ENCODE results near the gene ISY1.

Gene ISY1

DNA sequence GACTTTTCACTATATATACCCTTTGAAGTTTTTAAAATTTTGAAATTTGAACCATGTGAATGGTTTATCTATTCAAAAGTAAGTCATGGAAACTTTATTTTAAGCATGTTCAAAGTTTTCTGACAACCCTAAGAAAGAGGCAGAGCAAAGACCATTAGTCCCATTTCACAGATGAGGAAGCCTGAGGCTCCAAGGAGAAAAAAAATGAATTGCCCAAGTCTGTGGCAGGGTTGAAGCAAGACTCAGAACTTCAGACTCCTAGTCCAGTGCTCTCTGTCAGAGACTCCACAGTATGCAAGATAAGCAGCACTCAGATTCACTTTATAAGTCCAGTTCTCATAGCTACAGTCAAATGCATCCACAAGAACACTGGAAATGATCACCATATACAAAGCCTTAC, 43.7 kb downstream of the ISY1 start:
- Histone ChIP-seq H3F3A (ENCODE audit: low read depth) (no peaks in the 10 kb centered on the region), H3K9ac (ENCODE audit: low read depth, low read length, poor library complexity, severe bottlenecking) (peak overlapping the region; percentile 20), H3K79me2 (ENCODE audit: insufficient read depth, low read length) (peaks cover 52% of the 10 kb centered on the region), H3K4me1 (ENCODE audit: insufficient read depth, low read length, poor library complexity, severe bottlenecking) (peaks cover 50% of the 10 kb centered on the region), H3K9me3 (ENCODE audit: insufficient read depth, low read depth, low read length) (no peaks in the 10 kb centered on the region), H3K4me3 (ENCODE audit: low read length, poor library complexity, severe bottlenecking) (no peak overlapping the region), H3K27me3 (ENCODE audit: insufficient read depth, low read length, poor library complexity, severe bottlenecking) (no peaks in the 10 kb centered on the region), H3K9me2 (replicated peaks; ENCODE audit: low read depth, low read length) (no peaks in the 10 kb centered on the region), H2AFZ (ENCODE audit: low read length) (no peak overlapping the region), H3K4me2 (ENCODE audit: low read depth, low read length, poor library complexity, severe bottlenecking) (peak overlapping the region; percentile 77), H3K36me3 (ENCODE audit: insufficient read depth, low read length) (no peaks in the 10 kb centered on the region), H4K20me1 (ENCODE audit: insufficient read depth, low read length, poor library complexity, severe bottlenecking) (peaks cover 5% of the 10 kb centered on the region)
- TF ChIP-seq, protein P1, sequence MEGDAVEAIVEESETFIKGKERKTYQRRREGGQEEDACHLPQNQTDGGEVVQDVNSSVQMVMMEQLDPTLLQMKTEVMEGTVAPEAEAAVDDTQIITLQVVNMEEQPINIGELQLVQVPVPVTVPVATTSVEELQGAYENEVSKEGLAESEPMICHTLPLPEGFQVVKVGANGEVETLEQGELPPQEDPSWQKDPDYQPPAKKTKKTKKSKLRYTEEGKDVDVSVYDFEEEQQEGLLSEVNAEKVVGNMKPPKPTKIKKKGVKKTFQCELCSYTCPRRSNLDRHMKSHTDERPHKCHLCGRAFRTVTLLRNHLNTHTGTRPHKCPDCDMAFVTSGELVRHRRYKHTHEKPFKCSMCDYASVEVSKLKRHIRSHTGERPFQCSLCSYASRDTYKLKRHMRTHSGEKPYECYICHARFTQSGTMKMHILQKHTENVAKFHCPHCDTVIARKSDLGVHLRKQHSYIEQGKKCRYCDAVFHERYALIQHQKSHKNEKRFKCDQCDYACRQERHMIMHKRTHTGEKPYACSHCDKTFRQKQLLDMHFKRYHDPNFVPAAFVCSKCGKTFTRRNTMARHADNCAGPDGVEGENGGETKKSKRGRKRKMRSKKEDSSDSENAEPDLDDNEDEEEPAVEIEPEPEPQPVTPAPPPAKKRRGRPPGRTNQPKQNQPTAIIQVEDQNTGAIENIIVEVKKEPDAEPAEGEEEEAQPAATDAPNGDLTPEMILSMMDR (conservative IDR thresholded peaks at IDR 0.05; ENCODE audit: low read length), result no peak
- TF ChIP-seq EZH2phosphoT487 (IDR thresholded peaks at IDR 0.05; ENCODE audit: borderline replicate concordance), result no peak

DNA sequence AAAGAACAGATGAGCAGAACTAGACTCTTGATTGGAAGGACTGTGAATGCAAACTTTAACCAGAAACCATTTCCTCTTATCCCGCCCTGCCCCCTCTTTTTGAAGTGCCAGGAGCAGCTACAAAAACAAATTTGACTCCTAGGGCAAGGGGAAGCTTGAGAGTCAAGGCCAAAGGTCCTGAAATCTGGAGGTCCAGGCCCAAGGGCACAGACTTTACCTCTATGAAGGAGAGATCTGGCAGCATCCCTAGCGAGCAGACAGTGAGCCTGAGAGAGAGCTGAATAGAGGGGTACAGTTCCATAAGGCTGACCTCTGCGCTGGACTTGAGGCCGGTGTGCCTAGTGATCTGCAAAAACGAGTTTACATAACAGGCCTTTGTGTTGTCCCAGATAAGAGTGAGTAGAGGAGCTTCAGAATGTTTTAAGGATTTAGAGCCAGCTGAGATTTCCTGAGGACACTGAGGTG, 44.3 kb downstream of the ISY1 start:
- Histone ChIP-seq H3K36me3 (ENCODE audit: insufficient read depth, low read length) (no peaks in the 10 kb centered on the region), H4K20me1 (ENCODE audit: insufficient read depth, low read length, poor library complexity, severe bottlenecking) (peaks cover 5% of the 10 kb centered on the region), H3F3A (ENCODE audit: low read depth) (no peaks in the 10 kb centered on the region), H3K9me2 (replicated peaks; ENCODE audit: low read depth, low read length) (no peaks in the 10 kb centered on the region), H3K4me3 (ENCODE audit: low read length, poor library complexity, severe bottlenecking) (peak overlapping the region; percentile 42), H3K27me3 (ENCODE audit: insufficient read depth, low read length, poor library complexity, severe bottlenecking) (no peaks in the 10 kb centered on the region), H3K4me2 (ENCODE audit: low read depth, low read length, poor library complexity, severe bottlenecking) (peak overlapping the region; percentile 62), H3K9ac (ENCODE audit: low read depth, low read length, poor library complexity, severe bottlenecking) (no peak overlapping the region), H2AFZ (ENCODE audit: low read length) (no peak overlapping the region), H3K79me2 (ENCODE audit: insufficient read depth, low read length) (peaks cover 52% of the 10 kb centered on the region), H3K4me1 (ENCODE audit: insufficient read depth, low read length, poor library complexity, severe bottlenecking) (peaks cover 49% of the 10 kb centered on the region), H3K9me3 (ENCODE audit: insufficient read depth, low read depth, low read length) (no peaks in the 10 kb centered on the region)
- no peak for TF ChIP-seq EZH2phosphoT487 (IDR thresholded peaks at IDR 0.05; ENCODE audit: borderline replicate concordance)
- TF ChIP-seq, protein P1 (conservative IDR thresholded peaks at IDR 0.05; ENCODE audit: low read length), result no peak

DNA sequence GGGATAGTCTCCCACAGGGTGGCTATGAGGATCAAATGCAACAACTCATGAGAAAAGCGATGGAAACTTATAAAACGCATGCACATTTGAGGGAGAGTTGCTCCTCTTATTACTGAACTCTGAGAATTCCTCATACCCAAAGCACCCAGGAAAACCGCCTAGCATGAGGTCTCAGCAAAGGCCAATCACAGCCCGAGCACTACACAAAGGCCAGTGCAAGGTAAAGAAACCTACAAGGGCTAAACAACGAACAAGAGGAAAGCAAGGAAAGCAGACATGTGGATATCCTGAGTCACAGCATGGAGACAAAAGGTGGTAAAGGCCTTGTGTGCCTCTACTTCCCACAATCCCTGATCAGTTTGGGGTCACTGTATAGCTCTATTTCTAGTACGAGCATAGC, 46.4 kb downstream of the ISY1 start:
- H4K20me1 ChIP-seq (ENCODE audit: insufficient read depth, low read length, poor library complexity, severe bottlenecking), result peaks cover 5% of the 10 kb centered on the region
- no peak overlapping the region for H2AFZ ChIP-seq (ENCODE audit: low read length)
- no peaks in the 10 kb centered on the region for H3K36me3 ChIP-seq (ENCODE audit: insufficient read depth, low read length)
- H3K27me3 ChIP-seq (ENCODE audit: insufficient read depth, low read length, poor library complexity, severe bottlenecking), result no peaks in the 10 kb centered on the region
- TF ChIP-seq, protein P1 (conservative IDR thresholded peaks at IDR 0.05; ENCODE audit: low read length), result no peak
- TF ChIP-seq EZH2phosphoT487 (IDR thresholded peaks at IDR 0.05; ENCODE audit: borderline replicate concordance), result no peak
- H3F3A ChIP-seq (ENCODE audit: low read depth), result no peaks in the 10 kb centered on the region
- peaks cover 45% of the 10 kb centered on the region for H3K79me2 ChIP-seq (ENCODE audit: insufficient read depth, low read length)
- H3K4me1 ChIP-seq (ENCODE audit: insufficient read depth, low read length, poor library complexity, severe bottlenecking), result peaks cover 41% of the 10 kb centered on the region
- no peaks in the 10 kb centered on the region for H3K9me2 ChIP-seq (replicated peaks; ENCODE audit: low read depth, low read length)
- no peak overlapping the region for H3K9ac ChIP-seq (ENCODE audit: low read depth, low read length, poor library complexity, severe bottlenecking)
- H3K9me3 ChIP-seq (ENCODE audit: insufficient read depth, low read depth, low read length), result no peaks in the 10 kb centered on the region
- no peak overlapping the region for H3K4me3 ChIP-seq (ENCODE audit: low read length, poor library complexity, severe bottlenecking)
- peak overlapping the region; percentile 21 for H3K4me2 ChIP-seq (ENCODE audit: low read depth, low read length, poor library complexity, severe bottlenecking)

Measured in Loucy (cell line).